ENCODE measurements around the gene WDR86.

WDR86 gene

DNA sequence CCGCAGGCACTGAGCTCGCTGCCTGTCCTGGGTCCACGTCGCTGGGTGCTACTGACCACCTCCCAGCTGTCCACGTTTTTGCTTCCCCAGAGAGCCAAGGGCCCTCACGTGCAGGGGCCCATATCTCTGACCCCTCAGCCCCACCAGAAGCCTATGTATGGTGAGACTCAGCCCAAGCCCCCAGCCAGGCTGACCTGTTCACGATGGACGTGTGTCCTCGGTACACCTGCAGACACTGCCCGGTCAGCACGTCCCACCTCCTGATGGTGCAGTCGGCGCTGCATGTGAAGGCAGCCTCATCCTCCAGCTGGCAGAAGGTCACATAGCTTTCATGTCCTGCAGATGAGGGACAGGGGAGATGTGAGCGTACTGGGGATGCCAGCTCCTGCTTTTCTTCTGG, 9.9 kb downstream of the WDR86 start:
- no peak overlapping the region for H3K27ac ChIP-seq (replicated peaks)
- DNase-seq (ENCODE audit: low read depth in 1 of 2, low spot score in 1 of 2) = no peak
- H3K4me3 ChIP-seq (replicated peaks; ENCODE audit: insufficient read depth, low read length) = no peak overlapping the region
- TF ChIP-seq, protein P1, sequence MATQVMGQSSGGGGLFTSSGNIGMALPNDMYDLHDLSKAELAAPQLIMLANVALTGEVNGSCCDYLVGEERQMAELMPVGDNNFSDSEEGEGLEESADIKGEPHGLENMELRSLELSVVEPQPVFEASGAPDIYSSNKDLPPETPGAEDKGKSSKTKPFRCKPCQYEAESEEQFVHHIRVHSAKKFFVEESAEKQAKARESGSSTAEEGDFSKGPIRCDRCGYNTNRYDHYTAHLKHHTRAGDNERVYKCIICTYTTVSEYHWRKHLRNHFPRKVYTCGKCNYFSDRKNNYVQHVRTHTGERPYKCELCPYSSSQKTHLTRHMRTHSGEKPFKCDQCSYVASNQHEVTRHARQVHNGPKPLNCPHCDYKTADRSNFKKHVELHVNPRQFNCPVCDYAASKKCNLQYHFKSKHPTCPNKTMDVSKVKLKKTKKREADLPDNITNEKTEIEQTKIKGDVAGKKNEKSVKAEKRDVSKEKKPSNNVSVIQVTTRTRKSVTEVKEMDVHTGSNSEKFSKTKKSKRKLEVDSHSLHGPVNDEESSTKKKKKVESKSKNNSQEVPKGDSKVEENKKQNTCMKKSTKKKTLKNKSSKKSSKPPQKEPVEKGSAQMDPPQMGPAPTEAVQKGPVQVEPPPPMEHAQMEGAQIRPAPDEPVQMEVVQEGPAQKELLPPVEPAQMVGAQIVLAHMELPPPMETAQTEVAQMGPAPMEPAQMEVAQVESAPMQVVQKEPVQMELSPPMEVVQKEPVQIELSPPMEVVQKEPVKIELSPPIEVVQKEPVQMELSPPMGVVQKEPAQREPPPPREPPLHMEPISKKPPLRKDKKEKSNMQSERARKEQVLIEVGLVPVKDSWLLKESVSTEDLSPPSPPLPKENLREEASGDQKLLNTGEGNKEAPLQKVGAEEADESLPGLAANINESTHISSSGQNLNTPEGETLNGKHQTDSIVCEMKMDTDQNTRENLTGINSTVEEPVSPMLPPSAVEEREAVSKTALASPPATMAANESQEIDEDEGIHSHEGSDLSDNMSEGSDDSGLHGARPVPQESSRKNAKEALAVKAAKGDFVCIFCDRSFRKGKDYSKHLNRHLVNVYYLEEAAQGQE (IDR thresholded peaks at IDR 0.05; ENCODE audit: insufficient replicate concordance, low read depth) = no peak
- TF ChIP-seq CTCF (IDR thresholded peaks at IDR 0.05; ENCODE audit: insufficient read depth, low read length) (no peak), POLR2AphosphoS5 (IDR thresholded peaks at IDR 0.05; ENCODE audit: low read depth) (no peak), SPI1 (IDR thresholded peaks at IDR 0.05; ENCODE audit: borderline replicate concordance, low read depth) (no peak), GABPA (IDR thresholded peaks at IDR 0.05; ENCODE audit: low read depth) (no peak)
- no peaks in the 10 kb centered on the region for H3K27me3 ChIP-seq (ENCODE audit: insufficient read depth, poor library complexity, severe bottlenecking)

GRCh38 chr7:151399305-151399601, 10.6 kb downstream of the WDR86 start:
- no peak overlapping the region for H3K27ac ChIP-seq (replicated peaks)
- no peak for DNase-seq (ENCODE audit: low read depth in 1 of 2, low spot score in 1 of 2)
- H3K27me3 ChIP-seq (ENCODE audit: insufficient read depth, poor library complexity, severe bottlenecking) = no peaks in the 10 kb centered on the region
- H3K4me3 ChIP-seq (replicated peaks; ENCODE audit: insufficient read depth, low read length) = no peak overlapping the region
- TF ChIP-seq POLR2AphosphoS5 (IDR thresholded peaks at IDR 0.05; ENCODE audit: low read depth) (no peak), GABPA (IDR thresholded peaks at IDR 0.05; ENCODE audit: low read depth) (no peak), SPI1 (IDR thresholded peaks at IDR 0.05; ENCODE audit: borderline replicate concordance, low read depth) (no peak), CTCF (IDR thresholded peaks at IDR 0.05; ENCODE audit: insufficient read depth, low read length) (no peak)
- TF ChIP-seq, protein P1 (IDR thresholded peaks at IDR 0.05; ENCODE audit: insufficient replicate concordance, low read depth) = no peak

- Histone ChIP-seq H3K27me3 (ENCODE audit: insufficient read depth, poor library complexity, severe bottlenecking) (no peaks in the 10 kb centered on the region), H3K4me3 (replicated peaks; ENCODE audit: insufficient read depth, low read length) (no peak overlapping the region), H3K27ac (replicated peaks) (no peak overlapping the region)
- TF ChIP-seq SPI1 (IDR thresholded peaks at IDR 0.05; ENCODE audit: borderline replicate concordance, low read depth) (no peak), CTCF (IDR thresholded peaks at IDR 0.05; ENCODE audit: insufficient read depth, low read length) (no peak), GABPA (IDR thresholded peaks at IDR 0.05; ENCODE audit: low read depth) (no peak), POLR2AphosphoS5 (IDR thresholded peaks at IDR 0.05; ENCODE audit: low read depth) (no peak)
- TF ChIP-seq, protein P1 (IDR thresholded peaks at IDR 0.05; ENCODE audit: insufficient replicate concordance, low read depth) = no peak
- no peak for DNase-seq (ENCODE audit: low read depth in 1 of 2, low spot score in 1 of 2)
These were observed 11.2 kb downstream of the WDR86 start for GRCh38 chr7:151398446-151399304.

All from HL-60 (cell line).